ENCODE measurements around the gene PDZD11.

DNA sequence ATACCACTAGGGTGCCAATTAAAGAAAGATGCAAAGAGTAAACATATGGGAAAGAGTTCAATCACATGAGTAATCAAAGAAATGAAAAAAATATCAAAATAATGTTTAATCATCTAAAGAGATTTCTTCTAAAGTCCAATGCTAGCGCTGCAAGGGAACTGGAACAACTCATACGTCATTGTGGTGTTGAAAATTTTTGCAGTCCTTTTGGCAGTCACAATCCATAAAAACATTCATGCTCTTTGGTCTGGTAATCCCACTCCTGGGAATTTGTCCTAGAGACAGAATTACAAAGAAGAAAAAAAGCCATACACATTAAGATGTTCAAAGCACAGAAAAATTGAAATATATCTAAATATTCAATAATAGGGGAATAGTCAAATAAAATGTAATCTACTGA lies 34.3 kb downstream of the PDZD11 start:
- TF ChIP-seq CTCF (IDR thresholded peaks at IDR 0.05) (no peak), POLR2AphosphoS5 (IDR thresholded peaks at IDR 0.05; ENCODE audit: low read depth, low read length) (no peak), SIN3A (IDR thresholded peaks at IDR 0.05; ENCODE audit: borderline replicate concordance, insufficient read depth, low read depth, low read length) (no peak)

All from Panc1 (cell line).